Activated naive CD4-positive, alpha-beta T cell (primary cell): ENCODE measurements around the gene ATP8A2.
"Not testable (repeated sequence)": the region's sequence is repeated elsewhere in the genome, so short reads cannot be mapped to it uniquely, and the experiment has no call there.

Experiments
- DNase-seq, 4 experiments: peaks; one replicate each; lab custom pipeline; 2025; lab: John Stamatoyannopoulos, UW

ATP8A2 gene

GRCh38 chr13:26041444-26041843, 669.7 kb downstream of the ATP8A2 start:
- DNase-seq, result no peak

DNA sequence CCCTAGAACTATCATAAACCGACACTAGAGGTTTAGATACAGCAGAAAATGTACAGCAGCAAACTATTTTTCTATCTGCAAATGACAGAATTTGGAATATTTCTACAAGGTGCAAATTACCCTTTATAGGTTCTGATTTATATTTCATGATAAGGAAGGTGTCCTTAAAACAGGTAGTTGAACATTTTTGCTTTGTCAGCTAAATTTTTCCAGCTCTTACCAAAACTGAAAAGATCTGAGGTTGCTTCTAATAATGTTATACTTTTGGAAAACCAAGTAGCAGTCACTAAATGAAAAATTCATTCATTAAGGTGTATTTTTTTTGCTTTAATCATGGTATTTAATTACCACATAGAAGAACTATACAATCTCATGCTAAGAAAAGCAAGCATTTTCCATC, 671.0 kb downstream of the ATP8A2 start:
- no peak for DNase-seq

- DNase-seq, result no peak
These were observed 673.4 kb downstream of the ATP8A2 start for GRCh38 chr13:26045142-26045541.

DNA sequence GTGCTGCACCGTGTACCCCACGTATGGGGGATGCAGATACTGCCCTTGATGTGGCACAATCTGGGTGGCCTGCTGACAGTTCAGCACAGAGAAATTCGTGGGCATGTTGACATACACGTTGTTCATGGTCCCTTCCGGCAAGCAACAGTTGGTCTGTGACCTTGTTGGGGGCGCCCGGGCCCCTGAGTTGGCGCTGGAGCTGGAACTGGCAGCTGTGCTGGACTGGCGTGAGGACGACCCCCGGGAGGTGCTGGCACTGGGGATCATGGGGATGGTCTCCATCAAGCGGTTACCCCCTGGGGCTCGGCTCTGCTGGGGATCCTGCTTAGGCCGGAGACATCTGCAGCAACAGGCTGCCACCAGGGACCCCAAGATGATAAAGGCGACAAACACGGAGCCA, 674.9 kb downstream of the ATP8A2 start:
- no peak for DNase-seq

- no peak for DNase-seq
These were observed 675.3 kb downstream of the ATP8A2 start for GRCh38 chr13:26047040-26047439.

DNA sequence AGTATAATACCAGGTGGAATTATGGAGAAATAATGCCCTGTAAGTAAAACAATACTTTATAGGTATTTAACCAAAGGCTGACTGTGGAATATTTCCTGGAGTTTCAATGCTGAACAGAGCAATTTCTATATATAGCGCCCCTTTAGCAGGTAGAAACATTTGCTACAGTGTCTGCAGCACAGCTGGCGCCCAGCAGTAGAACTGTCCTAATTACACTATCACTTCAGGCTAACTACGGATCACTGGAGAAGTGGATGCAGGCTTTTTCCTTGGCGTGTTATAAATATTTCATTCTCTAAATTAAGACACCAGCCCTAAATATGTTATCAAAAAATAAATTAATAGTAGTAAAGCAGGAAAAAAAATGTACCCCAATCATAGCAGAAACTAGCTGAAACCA, 677.0 kb downstream of the ATP8A2 start:
- no peak for DNase-seq

GRCh38 chr13:26050568-26051230, 678.9 kb downstream of the ATP8A2 start:
- DNase-seq, result no peak

DNA sequence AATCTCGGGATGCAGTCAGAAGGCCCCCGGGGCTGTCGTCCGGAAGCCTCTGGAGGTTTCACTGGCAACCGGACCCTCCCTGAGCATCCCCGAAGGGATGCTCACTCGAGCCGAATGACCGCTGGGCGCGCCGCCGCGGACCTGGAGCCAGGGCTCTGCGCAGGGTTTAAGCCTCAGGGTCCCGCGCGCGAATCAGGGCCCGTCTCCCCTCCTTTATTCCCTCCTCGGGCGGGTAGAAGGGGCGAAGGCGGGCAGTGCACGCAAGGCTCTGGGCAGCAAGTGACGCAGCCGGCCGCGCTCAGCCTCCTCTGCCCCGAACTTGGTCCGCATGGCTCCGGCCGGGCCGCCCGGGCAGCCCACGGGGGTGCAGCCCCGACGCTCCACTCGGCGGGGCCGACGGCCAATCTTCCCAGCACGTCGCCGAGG, 679.5 kb downstream of the ATP8A2 start:
- no peak for DNase-seq

DNA sequence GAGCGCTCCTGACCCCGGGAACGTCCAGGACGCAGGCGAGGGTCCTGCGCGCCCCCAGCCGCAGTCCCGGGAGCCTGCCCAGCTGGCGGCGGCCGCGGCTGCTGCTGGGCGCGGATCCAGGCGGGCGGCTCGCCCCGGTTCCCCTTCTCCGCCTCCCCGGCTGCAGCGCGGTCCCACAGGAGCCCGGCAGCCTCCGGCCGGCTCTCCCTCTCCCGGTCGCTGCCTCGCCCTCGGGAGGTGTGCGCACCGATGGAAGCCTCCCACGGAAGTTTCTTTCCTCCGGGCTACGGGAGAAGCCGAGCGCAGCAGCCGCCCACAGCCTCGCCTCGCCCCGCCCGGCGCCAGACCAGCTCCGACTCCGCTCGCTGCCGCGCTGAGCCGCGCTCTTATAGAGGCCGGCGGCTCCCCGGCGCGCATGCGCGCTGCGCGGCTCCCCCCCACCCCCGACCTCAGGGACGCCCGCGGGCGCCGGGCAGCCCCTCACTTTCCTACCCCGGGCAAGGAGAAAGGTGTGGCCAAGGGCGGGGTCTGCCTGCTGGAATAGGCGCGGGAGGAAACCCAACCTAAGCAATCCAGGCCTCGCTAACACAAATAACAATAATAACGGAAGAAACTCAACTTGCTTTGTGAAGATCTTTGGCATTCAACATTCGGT, 680.0 kb downstream of the ATP8A2 start, which contains the start of gene SHISA2:
SHISA2 (minus strand) TSS at position 360 of the 655 bp plus-strand sequence. CDS start 1,041 bp downstream, outside the sequence.
- DNase-seq, result peak in 2 of 4 experiments; percentile 28 to 59

- no peak for DNase-seq
These were observed 680.6 kb downstream of the ATP8A2 start for GRCh38 chr13:26052337-26052736.

DNA sequence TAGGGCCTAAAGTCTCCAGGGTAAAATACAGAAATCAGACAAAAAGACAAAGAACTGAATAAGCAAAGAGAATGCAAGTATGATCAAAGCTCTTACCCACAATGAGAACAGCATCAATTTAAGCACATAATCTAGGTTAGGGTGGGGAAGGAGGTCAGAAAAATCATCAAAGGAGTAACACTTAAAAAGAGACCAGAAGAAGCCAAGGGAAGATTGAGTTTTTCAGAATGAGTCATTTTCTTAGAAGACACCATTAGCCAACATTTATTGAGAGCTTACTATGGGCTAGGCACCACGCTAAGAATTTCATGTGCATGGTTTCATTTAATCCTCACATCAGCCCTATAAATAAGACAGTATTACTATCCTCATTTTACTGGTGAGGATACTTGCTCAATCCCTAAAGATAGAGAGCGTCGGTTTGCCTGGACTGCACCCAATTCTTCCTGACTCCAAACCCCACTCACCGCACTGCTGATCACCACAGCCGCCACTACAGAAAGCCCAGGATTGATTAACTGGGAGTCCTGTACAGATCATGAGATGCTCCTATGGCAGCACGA, 681.7 kb downstream of the ATP8A2 start:
- no peak for DNase-seq

DNA sequence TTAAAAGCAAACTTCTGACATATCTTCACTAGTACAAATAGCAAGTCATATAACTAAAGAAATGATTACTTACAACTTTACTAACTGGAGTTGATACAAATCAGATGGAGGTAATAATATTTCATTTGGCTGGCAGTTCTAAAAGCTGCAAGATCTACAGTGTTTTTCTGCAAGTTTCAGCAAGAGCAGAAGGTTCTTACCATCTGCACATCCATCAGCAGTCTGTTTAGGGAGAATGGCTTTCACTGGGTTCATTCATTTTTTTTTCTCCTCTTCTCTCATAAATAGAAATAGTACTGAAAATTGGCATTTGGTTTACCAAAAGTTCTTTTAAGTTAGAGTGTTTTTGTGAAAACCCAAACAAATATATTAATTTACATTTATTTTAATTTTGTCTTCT, 683.1 kb downstream of the ATP8A2 start:
- DNase-seq, result no peak

GRCh38 chr13:26058704-26059103, 686.9 kb downstream of the ATP8A2 start:
- no peak for DNase-seq

- no peak for DNase-seq
These were observed 688.6 kb downstream of the ATP8A2 start for GRCh38 chr13:26060357-26060756.

GRCh38 chr13:26061256-26061655, 689.5 kb downstream of the ATP8A2 start:
- DNase-seq, result no peak

DNA sequence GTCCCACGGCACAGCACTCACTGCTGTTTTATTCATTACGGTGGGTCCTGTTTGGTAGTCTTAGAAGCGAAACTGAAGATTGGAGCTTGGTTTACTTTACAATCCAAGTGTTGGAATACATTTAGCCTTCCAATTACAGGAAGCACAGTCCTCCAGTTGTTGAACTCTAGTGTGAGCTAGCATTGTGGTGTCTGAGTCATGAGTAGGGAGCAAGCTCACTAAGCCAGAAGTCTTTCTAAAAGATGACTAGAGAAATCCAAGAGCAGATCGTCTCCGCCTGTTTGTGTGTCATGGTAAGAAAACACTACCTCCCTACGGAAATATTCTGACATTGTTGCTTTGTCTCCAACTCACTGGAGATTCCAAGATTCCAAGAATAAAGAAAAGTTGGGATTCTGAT, 690.2 kb downstream of the ATP8A2 start:
- no peak for DNase-seq

- DNase-seq, result peak in 1 of 4 experiments; percentile 17
These were observed 691.2 kb downstream of the ATP8A2 start for GRCh38 chr13:26062853-26063444.

DNA sequence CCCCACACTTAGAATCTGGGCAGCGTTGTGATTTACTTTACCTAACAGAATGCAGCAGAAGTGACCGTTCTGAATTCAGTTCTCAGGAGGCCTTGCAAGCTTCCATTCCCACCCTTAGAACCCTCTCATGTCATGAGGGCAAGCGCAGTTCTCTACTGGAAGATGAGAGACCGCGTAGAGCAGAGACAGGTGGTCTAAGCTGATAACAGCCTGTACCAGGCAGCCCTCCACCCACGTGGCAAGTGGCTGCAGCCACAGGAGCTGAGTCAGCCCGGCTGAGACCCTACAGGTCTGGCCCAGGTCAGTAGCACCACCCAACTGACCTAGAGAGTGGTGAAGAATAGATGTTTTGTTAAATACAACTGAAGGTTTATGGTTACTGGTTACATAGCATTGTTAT, 694.7 kb downstream of the ATP8A2 start:
- DNase-seq, result not testable (repeated sequence)

- DNase-seq, result no peak
These were observed 695.8 kb downstream of the ATP8A2 start for GRCh38 chr13:26067601-26068000.

- DNase-seq, result not testable (repeated sequence)
These were observed 696.6 kb downstream of the ATP8A2 start for GRCh38 chr13:26068372-26068771.

GRCh38 chr13:26069642-26070041, 697.9 kb downstream of the ATP8A2 start:
- not testable (repeated sequence) for DNase-seq

DNA sequence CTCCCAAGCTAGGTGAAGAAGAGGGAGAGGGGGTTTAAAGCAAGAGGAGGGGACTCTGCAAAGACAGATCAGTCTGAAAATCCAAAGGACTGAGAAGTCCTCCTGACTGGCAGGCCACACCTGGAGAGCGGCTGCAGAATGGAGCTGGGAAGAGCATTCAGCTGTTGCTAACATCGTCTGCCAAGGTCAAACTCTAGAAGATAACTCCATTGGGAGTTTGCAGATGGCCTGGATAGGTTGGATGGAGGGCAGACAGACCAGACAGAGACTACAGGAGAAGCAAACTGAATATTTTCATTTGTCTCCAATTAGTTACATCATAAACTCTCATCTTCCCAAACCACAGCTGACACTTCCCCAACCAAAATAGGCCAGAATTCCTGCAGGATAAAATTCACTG, 699.9 kb downstream of the ATP8A2 start:
- DNase-seq, result no peak

- not testable (repeated sequence) for DNase-seq
These were observed 700.6 kb downstream of the ATP8A2 start for GRCh38 chr13:26072335-26072734.
